GM19463 (cell line): ENCODE data around the gene HILPDA.
A peak's percentile ranks its signal among the peaks of the same experiment; 100 is the strongest.

ENCODE experiments used
- ATAC-seq: cut with Tn5 transposase; IDR thresholded peaks from one replicate; pipeline ENCODE4 v1.9.1; 2021; ENCODE audit warnings: mild to moderate bottlenecking, moderate library complexity; ENCODE audit not compliant: unreplicated experiment

Gene HILPDA

GRCh38 chr7:128455543-128456254 lies at the start of gene HILPDA:
Gene HILPDA, plus strand, starts transcription at chr7:128455878. Its CDS starts 1,391 bp downstream, at chr7:128457269.
- peak; percentile 86 for ATAC-seq

GRCh38 chr7:128406314-128407232 lies 49.1 kb upstream of the HILPDA start:
- no peak for ATAC-seq

- no peak for ATAC-seq
Observed at GRCh38 chr7:128407233-128407589, 48.5 kb upstream of the HILPDA start.

GRCh38 chr7:128407751-128408708 lies 47.6 kb upstream of the HILPDA start:
- no peak for ATAC-seq

- no peak for ATAC-seq
Observed at GRCh38 chr7:128408709-128409595, 46.7 kb upstream of the HILPDA start.

- ATAC-seq: peak; percentile 81
Observed at GRCh38 chr7:128409596-128410450, 45.9 kb upstream of the HILPDA start, which contains the start of gene IMPDH1. Gene IMPDH1, minus strand, starts transcription at chr7:128409982. Its CDS starts 81 bp downstream, at chr7:128409901.

GRCh38 chr7:128410451-128410753 lies 45.3 kb upstream of the HILPDA start:
- no peak for ATAC-seq

GRCh38 chr7:128415217-128415785 lies 40.4 kb upstream of the HILPDA start:
- no peak for ATAC-seq

- no peak for ATAC-seq
Observed at GRCh38 chr7:128417071-128417470, 38.6 kb upstream of the HILPDA start.

GRCh38 chr7:128419257-128419656 lies 36.4 kb upstream of the HILPDA start:
- no peak for ATAC-seq

- no peak for ATAC-seq
Observed at GRCh38 chr7:128420773-128421172, 34.9 kb upstream of the HILPDA start.

GRCh38 chr7:128421384-128421783 lies 34.3 kb upstream of the HILPDA start:
- ATAC-seq: no peak

- no peak for ATAC-seq
Observed at GRCh38 chr7:128422037-128422436, 33.6 kb upstream of the HILPDA start.

GRCh38 chr7:128422842-128423241 lies 32.8 kb upstream of the HILPDA start:
- no peak for ATAC-seq

GRCh38 chr7:128424686-128425275 lies 30.9 kb upstream of the HILPDA start:
- ATAC-seq: no peak

- ATAC-seq: no peak
Observed at GRCh38 chr7:128425850-128426249, 29.8 kb upstream of the HILPDA start.

- ATAC-seq: no peak
Observed at GRCh38 chr7:128427289-128427891, 28.3 kb upstream of the HILPDA start.

- no peak for ATAC-seq
Observed at GRCh38 chr7:128430207-128430606, 25.5 kb upstream of the HILPDA start.
